ENCODE results near the gene IFI16. TPM values are rescaled to one million over a fixed set of nuclear protein-coding genes. Genes with fewer than 3 reads are reported as not detected.

The IFI16 gene
- total RNA-seq, 1 donor from 2014 or later = 258 TPM

DNA sequence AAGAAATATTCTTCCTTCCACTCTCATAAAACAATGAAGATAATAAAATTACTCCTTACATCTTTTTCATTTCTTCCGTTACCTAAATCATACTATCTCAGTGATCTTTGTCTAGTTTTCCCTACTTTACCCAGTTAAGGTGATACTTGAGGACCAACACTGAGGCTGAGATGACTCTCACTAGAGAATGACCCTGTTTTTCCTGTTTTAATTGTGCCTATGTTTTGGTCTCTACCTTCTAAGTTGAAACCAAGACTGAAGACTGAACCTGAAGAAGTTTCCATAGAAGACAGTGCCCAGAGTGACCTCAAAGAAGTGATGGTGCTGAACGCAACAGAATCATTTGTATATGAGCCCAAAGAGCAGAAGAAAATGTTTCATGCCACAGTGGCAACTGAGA lies 41.7 kb downstream of the IFI16 start:
- peaks cover 53% of the 10 kb centered on the region for H3K36me3 Mint-ChIP-seq (ENCODE audit: low read depth, unreplicated experiment)
- peaks cover 5% of the 10 kb centered on the region for H3K27me3 Mint-ChIP-seq (ENCODE audit: unreplicated experiment)
- no peak overlapping the region for H3K4me3 Mint-ChIP-seq (ENCODE audit: unreplicated experiment)
- H3K9me3 Mint-ChIP-seq (ENCODE audit: unreplicated experiment) = no peaks in the 10 kb centered on the region
- H3K27ac Mint-ChIP-seq (ENCODE audit: unreplicated experiment) = no peak overlapping the region
- H3K4me1 Mint-ChIP-seq (ENCODE audit: unreplicated experiment) = peaks cover 41% of the 10 kb centered on the region
- no peak for DNase-seq (ENCODE audit: low spot score)
- TF ChIP-seq, protein P1, sequence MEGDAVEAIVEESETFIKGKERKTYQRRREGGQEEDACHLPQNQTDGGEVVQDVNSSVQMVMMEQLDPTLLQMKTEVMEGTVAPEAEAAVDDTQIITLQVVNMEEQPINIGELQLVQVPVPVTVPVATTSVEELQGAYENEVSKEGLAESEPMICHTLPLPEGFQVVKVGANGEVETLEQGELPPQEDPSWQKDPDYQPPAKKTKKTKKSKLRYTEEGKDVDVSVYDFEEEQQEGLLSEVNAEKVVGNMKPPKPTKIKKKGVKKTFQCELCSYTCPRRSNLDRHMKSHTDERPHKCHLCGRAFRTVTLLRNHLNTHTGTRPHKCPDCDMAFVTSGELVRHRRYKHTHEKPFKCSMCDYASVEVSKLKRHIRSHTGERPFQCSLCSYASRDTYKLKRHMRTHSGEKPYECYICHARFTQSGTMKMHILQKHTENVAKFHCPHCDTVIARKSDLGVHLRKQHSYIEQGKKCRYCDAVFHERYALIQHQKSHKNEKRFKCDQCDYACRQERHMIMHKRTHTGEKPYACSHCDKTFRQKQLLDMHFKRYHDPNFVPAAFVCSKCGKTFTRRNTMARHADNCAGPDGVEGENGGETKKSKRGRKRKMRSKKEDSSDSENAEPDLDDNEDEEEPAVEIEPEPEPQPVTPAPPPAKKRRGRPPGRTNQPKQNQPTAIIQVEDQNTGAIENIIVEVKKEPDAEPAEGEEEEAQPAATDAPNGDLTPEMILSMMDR (IDR thresholded peaks at IDR 0.05; ENCODE audit: unreplicated experiment) = no peak

GRCh38 chr1:159054427-159054826 lies 44.7 kb downstream of the IFI16 start:
- peaks cover 41% of the 10 kb centered on the region for H3K4me1 Mint-ChIP-seq (ENCODE audit: unreplicated experiment)
- peaks cover 5% of the 10 kb centered on the region for H3K27me3 Mint-ChIP-seq (ENCODE audit: unreplicated experiment)
- H3K36me3 Mint-ChIP-seq (ENCODE audit: low read depth, unreplicated experiment) = peaks cover 50% of the 10 kb centered on the region
- TF ChIP-seq, protein P1 (IDR thresholded peaks at IDR 0.05; ENCODE audit: unreplicated experiment) = no peak
- no peak for DNase-seq (ENCODE audit: low spot score)
- H3K27ac Mint-ChIP-seq (ENCODE audit: unreplicated experiment) = peak overlapping the region; percentile 76
- H3K9me3 Mint-ChIP-seq (ENCODE audit: unreplicated experiment) = no peaks in the 10 kb centered on the region
- H3K4me3 Mint-ChIP-seq (ENCODE audit: unreplicated experiment) = peak overlapping the region; percentile 54

- peaks cover 41% of the 10 kb centered on the region for H3K4me1 Mint-ChIP-seq (ENCODE audit: unreplicated experiment)
- peaks cover 5% of the 10 kb centered on the region for H3K27me3 Mint-ChIP-seq (ENCODE audit: unreplicated experiment)
- TF ChIP-seq, protein P1 (IDR thresholded peaks at IDR 0.05; ENCODE audit: unreplicated experiment) = no peak
- peak overlapping the region; percentile 43 for H3K4me3 Mint-ChIP-seq (ENCODE audit: unreplicated experiment)
- DNase-seq (ENCODE audit: low spot score) = no peak
- H3K36me3 Mint-ChIP-seq (ENCODE audit: low read depth, unreplicated experiment) = peaks cover 46% of the 10 kb centered on the region
- H3K9me3 Mint-ChIP-seq (ENCODE audit: unreplicated experiment) = no peaks in the 10 kb centered on the region
- peak overlapping the region; percentile 59 for H3K27ac Mint-ChIP-seq (ENCODE audit: unreplicated experiment)
Measured at GRCh38 chr1:159055181-159055641, 45.5 kb downstream of the IFI16 start.

- H3K9me3 Mint-ChIP-seq (ENCODE audit: unreplicated experiment) = no peaks in the 10 kb centered on the region
- no peak for DNase-seq (ENCODE audit: low spot score)
- peak overlapping the region; percentile 56 for H3K4me3 Mint-ChIP-seq (ENCODE audit: unreplicated experiment)
- peak overlapping the region; percentile 65 for H3K27ac Mint-ChIP-seq (ENCODE audit: unreplicated experiment)
- peaks cover 3% of the 10 kb centered on the region for H3K27me3 Mint-ChIP-seq (ENCODE audit: unreplicated experiment)
- TF ChIP-seq, protein P1 (IDR thresholded peaks at IDR 0.05; ENCODE audit: unreplicated experiment) = no peak
- H3K36me3 Mint-ChIP-seq (ENCODE audit: low read depth, unreplicated experiment) = peaks cover 44% of the 10 kb centered on the region
- peaks cover 38% of the 10 kb centered on the region for H3K4me1 Mint-ChIP-seq (ENCODE audit: unreplicated experiment)
Measured at GRCh38 chr1:159056069-159056698, 46.5 kb downstream of the IFI16 start.

- peaks cover 3% of the 10 kb centered on the region for H3K27me3 Mint-ChIP-seq (ENCODE audit: unreplicated experiment)
- peaks cover 48% of the 10 kb centered on the region for H3K36me3 Mint-ChIP-seq (ENCODE audit: low read depth, unreplicated experiment)
- H3K27ac Mint-ChIP-seq (ENCODE audit: unreplicated experiment) = peak overlapping the region; percentile 45
- DNase-seq (ENCODE audit: low spot score) = no peak
- TF ChIP-seq, protein P1 (IDR thresholded peaks at IDR 0.05; ENCODE audit: unreplicated experiment) = no peak
- no peak overlapping the region for H3K4me3 Mint-ChIP-seq (ENCODE audit: unreplicated experiment)
- peaks cover 22% of the 10 kb centered on the region for H3K4me1 Mint-ChIP-seq (ENCODE audit: unreplicated experiment)
- H3K9me3 Mint-ChIP-seq (ENCODE audit: unreplicated experiment) = no peaks in the 10 kb centered on the region
Measured at GRCh38 chr1:159058751-159059150, 49.0 kb downstream of the IFI16 start.

Data from endothelial cell (in vitro differentiated cells).